Natural killer cell (primary cell): ENCODE data around the gene SPEF2. TPM values are rescaled to one million over a fixed set of nuclear protein-coding genes. Genes with fewer than 3 reads are reported as not detected.

Experiments
- ATAC-seq, 3 donors: fragments of 150-1000 bp in 2 of 3; fragments of 200-7000 bp in 1 of 3; cut with Tn5 transposase; 1 replicate in 1 of 3; 2 replicates in 2 of 3; pipeline ENCODE4 v1.10.0; 2021; ENCODE audit warnings: mild to moderate bottlenecking in 2 of 3, moderate library complexity in 2 of 3
- DNase-seq, 2 donors: peaks; one replicate each; pipeline versions ENCODE4 v3.0.0 to v3.0.0-alpha.2; 2013 to 2021; ENCODE audit warnings: mixed read lengths in 1 of 2
- H3K27ac ChIP-seq: one replicate; pipeline ENCODE4 v1.5.1; 2013; ENCODE audit warnings: mild to moderate bottlenecking, low read length
- H3K27me3 ChIP-seq: one replicate; pipeline ENCODE4 v1.6.1; 2013; ENCODE audit warnings: low read length; ENCODE audit not compliant: control insufficient read depth, insufficient read depth
- H3K36me3 ChIP-seq: one replicate; pipeline ENCODE4 v1.6.1; 2013; ENCODE audit warnings: low read length; ENCODE audit not compliant: control insufficient read depth, insufficient read depth
- H3K4me1 ChIP-seq: one replicate; pipeline ENCODE4 v1.6.1; 2013; ENCODE audit warnings: low read length; ENCODE audit not compliant: control insufficient read depth, insufficient read depth
- H3K4me3 ChIP-seq: one replicate; pipeline ENCODE4 v1.5.1; 2013; ENCODE audit warnings: low read length
- H3K9me3 ChIP-seq: one replicate; pipeline ENCODE4 v1.6.1; 2013; ENCODE audit warnings: low read length; ENCODE audit not compliant: control insufficient read depth, insufficient read depth
- H3K27ac Mint-ChIP-seq, 2 donors: one replicate each; pipeline ENCODE4 v1.8.0; 2022; ENCODE audit warnings: mild to moderate bottlenecking in 2 of 2, mixed read lengths in 2 of 2, moderate library complexity in 1 of 2
- H3K27me3 Mint-ChIP-seq, 2 donors: one replicate each; pipeline ENCODE4 v1.8.0; 2022; ENCODE audit warnings: low read depth in 2 of 2, mixed read lengths in 2 of 2
- H3K36me3 Mint-ChIP-seq: one replicate; pipeline ENCODE4 v1.8.0; 2022; ENCODE audit warnings: mixed read lengths
- H3K4me1 Mint-ChIP-seq, 2 donors: one replicate each; pipeline ENCODE4 v1.8.0; 2022; ENCODE audit warnings: mixed read lengths in 2 of 2
- H3K4me3 Mint-ChIP-seq: one replicate; pipeline ENCODE4 v1.8.0; 2022; ENCODE audit warnings: mild to moderate bottlenecking, moderate library complexity, mixed read lengths
- H3K9me3 Mint-ChIP-seq, 2 donors: one replicate each; pipeline ENCODE4 v1.8.0; 2022; ENCODE audit warnings: mixed read lengths in 2 of 2
- CTCF ChIP-seq: fragments of 200-600 bp; IDR thresholded peaks from one replicate; pipeline ENCODE4 v1.8.0; 2022; ENCODE audit warnings: antibody characterized with exemption
- WGBS: methylation state at CpG from one replicate; pipeline ENCODE4 v1.1.7; 2013; ENCODE audit warnings: missing lambda C conversion rate; ENCODE audit not compliant: insufficient coverage; 5-methylcytosine and 5-hydroxymethylcytosine counted together
- intact Hi-C: fragments of 100-400 bp; cut with micrococcal nuclease; formaldehyde crosslinking; loops from one replicate; pipeline ENCODE4 v1.14.2; 2022
- total RNA-seq, 4 donors: library from RNA; stranded (reverse); fragments of 120-200 nt in 1 of 4; gene quantifications; one replicate each; pipeline versions ENCODE4 v1.2.3 to v1.2.4, GENCODE V29; 2013 to 2022

SPEF2 gene
- total RNA-seq, 3 donors from 2014 or later (not counting 1 experiment from before 2014, with no cell fraction given): 6.2 to 13.1 (median 8.5) TPM

GRCh38 chr5:35675392-35675791, 57.7 kb downstream of the SPEF2 start:
- no peaks in the 10 kb centered on the region for H3K27me3 Mint-ChIP-seq
- peak overlapping the region in 1 of 2 donors; percentile 53 for H3K27ac Mint-ChIP-seq
- no peaks in the 10 kb centered on the region for H3K36me3 ChIP-seq
- H3K36me3 Mint-ChIP-seq: no peaks in the 10 kb centered on the region
- H3K27ac ChIP-seq: no peak overlapping the region
- peaks cover 34 to 49% of the 10 kb centered on the region in 2 donors for H3K4me1 Mint-ChIP-seq
- H3K4me3 ChIP-seq: no peak overlapping the region
- H3K4me3 Mint-ChIP-seq: no peak overlapping the region
- DNase-seq (no peak), ATAC-seq (no peak)
- no peaks in the 10 kb centered on the region for H3K9me3 ChIP-seq
- TF ChIP-seq CTCF: no peak
- intact Hi-C loops: no loop called here
- H3K4me1 ChIP-seq: peaks cover 7% of the 10 kb centered on the region
- H3K9me3 Mint-ChIP-seq: no peaks in the 10 kb centered on the region
- no peaks in the 10 kb centered on the region for H3K27me3 ChIP-seq
- WGBS: 99% methylated on average over 11 of the region's 12 CpGs

- Histone ChIP-seq H3K27me3 (no peaks in the 10 kb centered on the region), H3K36me3 (no peaks in the 10 kb centered on the region), H3K27ac (no peak overlapping the region), H3K9me3 (no peaks in the 10 kb centered on the region), H3K4me1 (peaks cover 6% of the 10 kb centered on the region), H3K4me3 (no peak overlapping the region)
- Mint-ChIP-seq H3K27ac (no peak overlapping the region), H3K4me1 (peaks cover 19 to 28% of the 10 kb centered on the region in 2 donors), H3K9me3 (no peaks in the 10 kb centered on the region), H3K4me3 (no peak overlapping the region), H3K27me3 (no peaks in the 10 kb centered on the region), H3K36me3 (no peaks in the 10 kb centered on the region)
- WGBS: 95% methylated on average over 5 of the region's 5 CpGs
- intact Hi-C loops: no loop called here
- no peak for TF ChIP-seq CTCF
- ATAC-seq (no peak), DNase-seq (no peak)
These were observed 60.2 kb downstream of the SPEF2 start for GRCh38 chr5:35677878-35678277.

- Mint-ChIP-seq H3K36me3 (no peaks in the 10 kb centered on the region), H3K4me3 (no peak overlapping the region), H3K4me1 (peaks cover 11 to 20% of the 10 kb centered on the region in 2 donors), H3K9me3 (no peaks in the 10 kb centered on the region), H3K27me3 (no peaks in the 10 kb centered on the region), H3K27ac (no peak overlapping the region)
- Histone ChIP-seq H3K4me3 (no peak overlapping the region), H3K27me3 (no peaks in the 10 kb centered on the region), H3K36me3 (no peaks in the 10 kb centered on the region), H3K4me1 (no peaks in the 10 kb centered on the region), H3K27ac (no peak overlapping the region), H3K9me3 (no peaks in the 10 kb centered on the region)
- TF ChIP-seq CTCF: no peak
- ATAC-seq (no peak), DNase-seq (no peak)
- intact Hi-C loops: no loop called here
- 96% methylated on average over 2 of the region's 3 CpGs for WGBS
These were observed 61.0 kb downstream of the SPEF2 start for GRCh38 chr5:35678661-35679060.

- Mint-ChIP-seq H3K9me3 (no peaks in the 10 kb centered on the region), H3K36me3 (no peaks in the 10 kb centered on the region), H3K27ac (no peak overlapping the region), H3K27me3 (no peaks in the 10 kb centered on the region), H3K4me3 (no peak overlapping the region), H3K4me1 (peaks cover 5 to 14% of the 10 kb centered on the region in 2 donors)
- no peak for DNase-seq
- no peak for TF ChIP-seq CTCF
- no peak overlapping the region for H3K4me3 ChIP-seq
- no peaks in the 10 kb centered on the region for H3K4me1 ChIP-seq
- WGBS: 74% methylated on average over 1 of the region's 1 CpG
- intact Hi-C loops: no loop called here
- no peaks in the 10 kb centered on the region for H3K27me3 ChIP-seq
- no peaks in the 10 kb centered on the region for H3K36me3 ChIP-seq
- H3K9me3 ChIP-seq: no peaks in the 10 kb centered on the region
- ATAC-seq: no peak
- H3K27ac ChIP-seq: no peak overlapping the region
These were observed 61.7 kb downstream of the SPEF2 start for GRCh38 chr5:35679357-35679756.
